ENCODE results near the gene UBA3. TPM values are rescaled to one million over a fixed set of nuclear protein-coding genes. Genes with fewer than 3 reads are reported as not detected.

UBA3 gene
- total and polyA plus RNA-seq, 10 of the 15 experiments (the other 5 are each of a cell fraction or from before 2014, with no cell fraction given), result 72.9 to 131 (median 102) TPM

DNA sequence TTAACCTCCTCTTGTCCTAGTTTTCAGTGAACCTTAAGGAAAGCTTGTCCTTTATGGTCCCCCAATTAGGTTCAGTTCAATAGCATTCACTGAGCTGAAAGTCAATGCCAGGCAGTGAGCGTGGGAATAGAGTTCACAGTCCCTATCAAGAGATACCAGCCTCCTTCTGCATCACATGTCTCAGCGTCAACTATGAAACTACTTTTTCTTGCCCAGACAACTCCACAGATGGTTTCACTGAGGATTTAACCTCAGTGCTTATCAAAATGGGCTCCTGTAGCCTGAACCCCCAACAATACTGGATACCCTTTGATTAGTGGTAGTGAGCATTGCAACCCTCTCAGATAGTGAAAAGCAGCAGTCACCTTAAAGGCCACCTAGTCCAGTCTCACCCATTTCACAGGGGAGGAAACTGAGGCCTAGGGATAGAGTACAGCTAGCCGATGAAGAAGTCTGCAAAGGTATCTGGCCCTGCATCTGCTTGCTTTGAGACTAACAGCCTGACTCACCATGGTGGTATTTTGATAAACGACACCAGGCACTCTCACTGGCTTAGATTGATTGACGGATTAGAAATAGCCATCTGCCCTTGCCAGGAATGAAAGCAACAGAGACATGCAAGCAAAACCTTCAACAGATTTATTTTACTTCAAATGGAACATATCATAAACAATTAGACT, 1.6 kb upstream of the UBA3 start:
- ATAC-seq (peak; percentile 1; the same call in 1 of the 3 replicates), DNase-seq (ENCODE audit: low read depth, low spot score) (peak; percentile 73), FAIRE-seq (no peak)
- Histone ChIP-seq H3K27me3 (replicated peaks in 1 of 2; ENCODE audit: control insufficient read depth in 2 of 2, insufficient read depth in 2 of 2, low read length in 1 of 2) (no peaks in the 10 kb centered on the region), H3K27ac (ENCODE audit: control insufficient read depth, insufficient read depth) (peak overlapping the region; percentile 75), H3K79me2 (ENCODE audit: control insufficient read depth, insufficient read depth, low read length) (peaks cover 56% of the 10 kb centered on the region), H3K4me1 (ENCODE audit: control insufficient read depth, insufficient read depth, low read length) (peaks cover 31% of the 10 kb centered on the region), H4K20me1 (ENCODE audit: control insufficient read depth, insufficient read depth) (no peaks in the 10 kb centered on the region), H3K4me2 (ENCODE audit: control insufficient read depth, insufficient read depth) (peak overlapping the region; percentile 87), H3K36me3 (ENCODE audit: control insufficient read depth in 2 of 2, insufficient read depth in 2 of 2, low read length in 1 of 2) (no peaks in the 10 kb centered on the region), H2AFZ (ENCODE audit: control insufficient read depth, low read depth, low read length) (peak overlapping the region; percentile 33), H3K9me3 (replicated peaks; ENCODE audit: control insufficient read depth, insufficient read depth, low read length) (no peaks in the 10 kb centered on the region), H3K9ac (ENCODE audit: control insufficient read depth, insufficient read depth, low read length) (peak overlapping the region; percentile 3; the same call in 1 of the 2 replicates), H3K4me3 (peak overlapping the region; percentile 13; the same call in 1 of the 2 replicates)
- ChIA-PET CTCF (interaction anchor here (0.7 to 2.5 kb wide), 6 partner anchors 10 to 223 kb away, joined by 3 to 7 read pairs (median 6); no protein-coding TSS in a partner anchor), RAD21 (ENCODE audit: unreplicated experiment) (interaction anchor here (0.6 to 16.7 kb wide), 9 partner anchors 7 to 246 kb away, joined by 3 to 152 read pairs (median 4); partner anchors contain the start of genes EOGT and TMF1), SMC1A (ENCODE audit: uncharacterized antibody, unreplicated experiment) (interaction anchor here (0.7 to 19.6 kb wide), 11 partner anchors 11 to 83 kb away, joined by 3 to 234 read pairs (median 4); partner anchors contain the start of gene TMF1), POLR2A (interaction anchor here (0.6 to 4.2 kb wide), 9 partner anchors 10 to 690 kb away, joined by 3 to 14 read pairs (median 5); partner anchors contain the start of gene TMF1)
- in situ Hi-C loops (cut with MboI), result no loop called here
- 2% methylated on average over 5 of the region's 5 CpGs for WGBS (ENCODE audit: insufficient coverage, insufficient replicate concordance, low lambda C conversion rate, missing lambda C conversion rate)
- no TSS peak for BruUV-seq (replicated peaks)
- intact Hi-C loops (cut with micrococcal nuclease; ENCODE audit: unreplicated experiment), result loop anchor here (5.0 to 10.0 kb wide), 2 partner anchors 121 to 1427 kb away; partner anchors contain the start of gene SUCLG2
- TF ChIP-seq, protein P1, sequence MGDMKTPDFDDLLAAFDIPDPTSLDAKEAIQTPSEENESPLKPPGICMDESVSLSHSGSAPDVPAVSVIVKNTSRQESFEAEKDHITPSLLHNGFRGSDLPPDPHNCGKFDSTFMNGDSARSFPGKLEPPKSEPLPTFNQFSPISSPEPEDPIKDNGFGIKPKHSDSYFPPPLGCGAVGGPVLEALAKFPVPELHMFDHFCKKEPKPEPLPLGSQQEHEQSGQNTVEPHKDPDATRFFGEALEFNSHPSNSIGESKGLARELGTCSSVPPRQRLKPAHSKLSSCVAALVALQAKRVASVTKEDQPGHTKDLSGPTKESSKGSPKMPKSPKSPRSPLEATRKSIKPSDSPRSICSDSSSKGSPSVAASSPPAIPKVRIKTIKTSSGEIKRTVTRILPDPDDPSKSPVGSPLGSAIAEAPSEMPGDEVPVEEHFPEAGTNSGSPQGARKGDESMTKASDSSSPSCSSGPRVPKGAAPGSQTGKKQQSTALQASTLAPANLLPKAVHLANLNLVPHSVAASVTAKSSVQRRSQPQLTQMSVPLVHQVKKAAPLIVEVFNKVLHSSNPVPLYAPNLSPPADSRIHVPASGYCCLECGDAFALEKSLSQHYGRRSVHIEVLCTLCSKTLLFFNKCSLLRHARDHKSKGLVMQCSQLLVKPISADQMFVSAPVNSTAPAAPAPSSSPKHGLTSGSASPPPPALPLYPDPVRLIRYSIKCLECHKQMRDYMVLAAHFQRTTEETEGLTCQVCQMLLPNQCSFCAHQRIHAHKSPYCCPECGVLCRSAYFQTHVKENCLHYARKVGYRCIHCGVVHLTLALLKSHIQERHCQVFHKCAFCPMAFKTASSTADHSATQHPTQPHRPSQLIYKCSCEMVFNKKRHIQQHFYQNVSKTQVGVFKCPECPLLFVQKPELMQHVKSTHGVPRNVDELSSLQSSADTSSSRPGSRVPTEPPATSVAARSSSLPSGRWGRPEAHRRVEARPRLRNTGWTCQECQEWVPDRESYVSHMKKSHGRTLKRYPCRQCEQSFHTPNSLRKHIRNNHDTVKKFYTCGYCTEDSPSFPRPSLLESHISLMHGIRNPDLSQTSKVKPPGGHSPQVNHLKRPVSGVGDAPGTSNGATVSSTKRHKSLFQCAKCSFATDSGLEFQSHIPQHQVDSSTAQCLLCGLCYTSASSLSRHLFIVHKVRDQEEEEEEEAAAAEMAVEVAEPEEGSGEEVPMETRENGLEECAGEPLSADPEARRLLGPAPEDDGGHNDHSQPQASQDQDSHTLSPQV (IDR thresholded peaks at IDR 0.05), result peak; percentile 28; the same call in 1 of the 2 replicates
- TF ChIP-seq, protein P2, sequence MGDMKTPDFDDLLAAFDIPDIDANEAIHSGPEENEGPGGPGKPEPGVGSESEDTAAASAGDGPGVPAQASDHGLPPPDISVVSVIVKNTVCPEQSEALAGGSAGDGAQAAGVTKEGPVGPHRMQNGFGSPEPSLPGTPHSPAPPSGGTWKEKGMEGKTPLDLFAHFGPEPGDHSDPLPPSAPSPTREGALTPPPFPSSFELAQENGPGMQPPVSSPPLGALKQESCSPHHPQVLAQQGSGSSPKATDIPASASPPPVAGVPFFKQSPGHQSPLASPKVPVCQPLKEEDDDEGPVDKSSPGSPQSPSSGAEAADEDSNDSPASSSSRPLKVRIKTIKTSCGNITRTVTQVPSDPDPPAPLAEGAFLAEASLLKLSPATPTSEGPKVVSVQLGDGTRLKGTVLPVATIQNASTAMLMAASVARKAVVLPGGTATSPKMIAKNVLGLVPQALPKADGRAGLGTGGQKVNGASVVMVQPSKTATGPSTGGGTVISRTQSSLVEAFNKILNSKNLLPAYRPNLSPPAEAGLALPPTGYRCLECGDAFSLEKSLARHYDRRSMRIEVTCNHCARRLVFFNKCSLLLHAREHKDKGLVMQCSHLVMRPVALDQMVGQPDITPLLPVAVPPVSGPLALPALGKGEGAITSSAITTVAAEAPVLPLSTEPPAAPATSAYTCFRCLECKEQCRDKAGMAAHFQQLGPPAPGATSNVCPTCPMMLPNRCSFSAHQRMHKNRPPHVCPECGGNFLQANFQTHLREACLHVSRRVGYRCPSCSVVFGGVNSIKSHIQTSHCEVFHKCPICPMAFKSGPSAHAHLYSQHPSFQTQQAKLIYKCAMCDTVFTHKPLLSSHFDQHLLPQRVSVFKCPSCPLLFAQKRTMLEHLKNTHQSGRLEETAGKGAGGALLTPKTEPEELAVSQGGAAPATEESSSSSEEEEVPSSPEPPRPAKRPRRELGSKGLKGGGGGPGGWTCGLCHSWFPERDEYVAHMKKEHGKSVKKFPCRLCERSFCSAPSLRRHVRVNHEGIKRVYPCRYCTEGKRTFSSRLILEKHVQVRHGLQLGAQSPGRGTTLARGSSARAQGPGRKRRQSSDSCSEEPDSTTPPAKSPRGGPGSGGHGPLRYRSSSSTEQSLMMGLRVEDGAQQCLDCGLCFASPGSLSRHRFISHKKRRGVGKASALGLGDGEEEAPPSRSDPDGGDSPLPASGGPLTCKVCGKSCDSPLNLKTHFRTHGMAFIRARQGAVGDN (IDR thresholded peaks at IDR 0.05), result peak; percentile 89
- TF ChIP-seq, protein P3, sequence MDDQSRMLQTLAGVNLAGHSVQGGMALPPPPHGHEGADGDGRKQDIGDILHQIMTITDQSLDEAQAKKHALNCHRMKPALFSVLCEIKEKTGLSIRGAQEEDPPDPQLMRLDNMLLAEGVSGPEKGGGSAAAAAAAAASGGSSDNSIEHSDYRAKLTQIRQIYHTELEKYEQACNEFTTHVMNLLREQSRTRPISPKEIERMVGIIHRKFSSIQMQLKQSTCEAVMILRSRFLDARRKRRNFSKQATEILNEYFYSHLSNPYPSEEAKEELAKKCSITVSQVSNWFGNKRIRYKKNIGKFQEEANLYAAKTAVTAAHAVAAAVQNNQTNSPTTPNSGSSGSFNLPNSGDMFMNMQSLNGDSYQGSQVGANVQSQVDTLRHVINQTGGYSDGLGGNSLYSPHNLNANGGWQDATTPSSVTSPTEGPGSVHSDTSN (IDR thresholded peaks at IDR 0.05; ENCODE audit: insufficient replicate concordance, low read depth, low read length), result peak; percentile 54
- 0 out of 2 replicates have a peak, but pooled peaks have one; percentile 35 for TF ChIP-seq HDGF (IDR thresholded peaks at IDR 0.05)
- TF ChIP-seq NBN (IDR thresholded peaks at IDR 0.05), result peak; percentile 59; the same call in 1 of the 2 replicates
- TF ChIP-seq RELA (IDR thresholded peaks at IDR 0.05; ENCODE audit: borderline replicate concordance, partially characterized antibody), result peak; percentile 62
- peak; percentile 69; the same call in 1 of the 2 replicates for TF ChIP-seq RAD51 (IDR thresholded peaks at IDR 0.05)
- peak; percentile 30 to 48; a peak in 2 of 4 replicates for TF ChIP-seq IKZF2 (IDR thresholded peaks at IDR 0.05)
- TF ChIP-seq, protein P4, sequence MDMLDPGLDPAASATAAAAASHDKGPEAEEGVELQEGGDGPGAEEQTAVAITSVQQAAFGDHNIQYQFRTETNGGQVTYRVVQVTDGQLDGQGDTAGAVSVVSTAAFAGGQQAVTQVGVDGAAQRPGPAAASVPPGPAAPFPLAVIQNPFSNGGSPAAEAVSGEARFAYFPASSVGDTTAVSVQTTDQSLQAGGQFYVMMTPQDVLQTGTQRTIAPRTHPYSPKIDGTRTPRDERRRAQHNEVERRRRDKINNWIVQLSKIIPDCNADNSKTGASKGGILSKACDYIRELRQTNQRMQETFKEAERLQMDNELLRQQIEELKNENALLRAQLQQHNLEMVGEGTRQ (IDR thresholded peaks at IDR 0.05; ENCODE audit: borderline replicate concordance, low read depth, low read length), result peak; percentile 2; the same call in 1 of the 2 replicates
- TF ChIP-seq MEF2B (IDR thresholded peaks at IDR 0.05; ENCODE audit: partially characterized antibody, poor library complexity, severe bottlenecking), result peak; percentile 15
